VCaP (cell line): ENCODE results near the gene BEST2.
A peak's percentile ranks its signal among the peaks of the same experiment; 100 is the strongest.
"Not testable (repeated sequence)": the region's sequence is repeated elsewhere in the genome, so short reads cannot be mapped to it uniquely, and the experiment has no call there.

Experiments
- H3K27ac ChIP-seq: fragments of 450-650 bp; 2 replicates; pipeline ENCODE4 v1.5.1; 2017
- CTCF ChIP-seq: fragments of 450-650 bp; conservative IDR thresholded peaks from 2 replicates; pipeline ENCODE4 v1.5.1; 2017; ENCODE audit warnings: mild to moderate bottlenecking, moderate library complexity

BEST2 gene

GRCh38 chr19:12722566-12723380 lies 28.8 kb upstream of the BEST2 start:
- H3K27ac ChIP-seq, result peak overlapping the region; percentile 95
- no peak for TF ChIP-seq CTCF

GRCh38 chr19:12723381-12723640 lies 28.3 kb upstream of the BEST2 start:
- H3K27ac ChIP-seq, result peak overlapping the region; percentile 95
- TF ChIP-seq CTCF, result no peak

GRCh38 chr19:12723641-12724426 lies 27.8 kb upstream of the BEST2 start, which contains the start of gene TNPO2:
TNPO2 (minus strand) TSS chr19:12723932; CDS start chr19:12720977, 2,955 bp downstream.
- H3K27ac ChIP-seq, result peak within 1 kb of the TSS; percentile 95
- no peak for TF ChIP-seq CTCF

- H3K27ac ChIP-seq, result not testable (repeated sequence)
Measured at GRCh38 chr19:12725612-12726011, 26.0 kb upstream of the BEST2 start.

GRCh38 chr19:12726988-12727316 lies 24.6 kb upstream of the BEST2 start:
- no peak overlapping the region for H3K27ac ChIP-seq
- TF ChIP-seq CTCF, result no peak

GRCh38 chr19:12727745-12728433 lies 23.7 kb upstream of the BEST2 start:
- H3K27ac ChIP-seq, result no peak overlapping the region
- no peak for TF ChIP-seq CTCF

GRCh38 chr19:12730064-12730463 lies 21.5 kb upstream of the BEST2 start:
- no peak overlapping the region for H3K27ac ChIP-seq
- TF ChIP-seq CTCF, result no peak
